HUES64 (cell line): ENCODE data around the gene TTI1.

Source experiments
- H3K27ac ChIP-seq: 2 replicates; pipeline ENCODE4 v1.7.0; 2013; ENCODE audit warnings: low read depth, low read length, inconsistent platforms
- H3K27me3 ChIP-seq: 2 replicates; pipeline ENCODE4 v1.6.1; 2013; ENCODE audit warnings: mild to moderate bottlenecking, low read length; ENCODE audit not compliant: insufficient read depth
- H3K36me3 ChIP-seq: 2 replicates; pipeline ENCODE4 v1.6.1; 2013; ENCODE audit warnings: mild to moderate bottlenecking, low read length; ENCODE audit not compliant: insufficient read depth
- H3K4me1 ChIP-seq: 2 replicates; pipeline ENCODE4 v1.6.1; 2013; ENCODE audit warnings: mild to moderate bottlenecking, low read length, moderate library complexity; ENCODE audit not compliant: insufficient read depth
- H3K4me3 ChIP-seq: 2 replicates; pipeline ENCODE4 v1.5.1; 2013; ENCODE audit warnings: mild to moderate bottlenecking, low read length, moderate library complexity
- H3K9ac ChIP-seq: 2 replicates; pipeline ENCODE4 v1.6.1; 2013; ENCODE audit warnings: mild to moderate bottlenecking, low read depth, low read length
- H3K9me3 ChIP-seq: 2 replicates; pipeline ENCODE4 v1.6.1; 2013; ENCODE audit warnings: low read depth, low read length; ENCODE audit not compliant: insufficient read depth
- WGBS: fragments of 150-250, 120-280 bp; methylation state at CpG from one replicate; pipeline ENCODE4 v1.1.7; 2013; ENCODE audit warnings: missing lambda C conversion rate; 5-methylcytosine and 5-hydroxymethylcytosine counted together

Gene TTI1

DNA sequence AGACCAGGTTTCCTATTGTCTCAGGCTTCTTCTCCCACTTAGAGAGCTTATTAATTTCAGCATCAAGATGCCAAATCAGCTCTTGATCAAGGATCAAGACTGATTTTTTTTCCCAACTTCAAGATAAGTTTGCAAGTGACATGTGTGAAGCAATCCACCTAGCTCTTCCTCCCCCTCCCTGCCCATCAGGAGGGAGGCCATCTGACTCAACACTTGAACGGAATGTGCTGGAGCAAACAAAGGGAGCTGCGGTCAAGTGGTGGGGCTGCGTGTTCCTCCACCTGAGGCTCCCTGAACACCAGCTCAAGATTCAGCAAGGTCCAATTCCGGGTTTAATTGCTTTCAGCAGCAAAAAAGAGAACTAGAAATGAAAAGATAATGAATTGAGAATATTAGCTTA lies 38.7 kb downstream of the TTI1 start:
- peaks cover 4% of the 10 kb centered on the region; the same call in 1 of the 2 replicates for H3K4me1 ChIP-seq
- peaks cover 84% of the 10 kb centered on the region for H3K36me3 ChIP-seq
- H3K4me3 ChIP-seq: no peak overlapping the region
- no peak overlapping the region for H3K27ac ChIP-seq
- no peaks in the 10 kb centered on the region for H3K9me3 ChIP-seq
- 79% methylated on average over 4 of the region's 4 CpGs for WGBS
- no peaks in the 10 kb centered on the region for H3K27me3 ChIP-seq
- H3K9ac ChIP-seq: no peak overlapping the region

DNA sequence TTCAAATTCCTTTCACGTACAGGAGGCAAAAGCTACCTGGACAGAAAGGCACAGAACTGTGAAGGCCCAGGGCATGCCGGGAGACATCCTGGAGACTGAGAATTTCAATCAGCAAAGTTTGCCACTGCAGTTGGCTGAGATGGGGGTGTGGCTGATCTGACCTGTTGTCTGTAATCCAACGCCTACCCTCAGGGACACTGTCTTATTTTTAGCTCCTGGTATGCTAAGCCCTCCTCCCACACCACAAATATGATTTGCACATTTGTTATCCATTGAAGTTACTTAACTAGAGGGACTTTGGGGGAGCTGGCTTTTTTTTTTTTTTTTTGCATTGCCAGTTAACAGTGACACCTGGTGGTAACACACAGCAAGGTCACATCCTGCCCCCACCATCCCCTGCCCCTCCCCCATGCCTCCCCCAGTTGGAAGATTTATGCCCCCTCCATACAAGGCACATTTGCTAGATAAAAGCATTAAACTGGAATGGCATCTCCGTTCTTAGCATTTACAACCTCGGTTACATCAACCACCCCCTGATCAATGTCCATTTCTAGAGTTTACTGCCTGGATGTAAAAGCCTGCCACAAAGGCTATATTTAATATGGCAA lies 40.4 kb downstream of the TTI1 start:
- H3K4me1 ChIP-seq: peaks cover 4% of the 10 kb centered on the region; the same call in 1 of the 2 replicates
- no peak overlapping the region for H3K4me3 ChIP-seq
- H3K36me3 ChIP-seq: peaks cover 83% of the 10 kb centered on the region
- H3K9me3 ChIP-seq: no peaks in the 10 kb centered on the region
- H3K27ac ChIP-seq: no peak overlapping the region
- no peaks in the 10 kb centered on the region for H3K27me3 ChIP-seq
- no peak overlapping the region for H3K9ac ChIP-seq
- 72% methylated on average over 5 of the region's 5 CpGs for WGBS

DNA sequence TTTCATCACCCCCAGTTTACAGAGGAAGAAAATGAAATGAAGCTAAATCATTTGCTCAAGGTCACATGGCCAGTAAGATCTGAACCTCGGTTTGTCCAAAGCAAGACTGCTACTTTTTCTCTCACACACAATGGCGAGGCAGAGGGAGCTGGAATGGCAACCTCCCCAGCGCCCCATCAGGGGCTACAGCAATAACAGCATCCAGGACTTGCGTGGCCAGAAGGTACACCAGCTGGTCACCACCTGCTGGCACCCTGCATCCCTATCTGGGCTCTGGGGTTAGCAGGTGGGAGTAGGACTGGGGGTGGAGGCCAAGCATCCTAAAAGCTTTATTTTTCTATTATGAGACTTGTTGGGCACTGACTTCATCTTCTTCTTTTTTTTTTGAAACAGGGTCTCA lies 41.3 kb downstream of the TTI1 start:
- Histone ChIP-seq H3K27ac (no peak overlapping the region), H3K9me3 (no peaks in the 10 kb centered on the region), H3K27me3 (no peaks in the 10 kb centered on the region), H3K4me3 (no peak overlapping the region), H3K36me3 (peaks cover 81% of the 10 kb centered on the region), H3K9ac (no peak overlapping the region), H3K4me1 (peaks cover 9% of the 10 kb centered on the region)
- WGBS: 96% methylated on average over 4 of the region's 4 CpGs

DNA sequence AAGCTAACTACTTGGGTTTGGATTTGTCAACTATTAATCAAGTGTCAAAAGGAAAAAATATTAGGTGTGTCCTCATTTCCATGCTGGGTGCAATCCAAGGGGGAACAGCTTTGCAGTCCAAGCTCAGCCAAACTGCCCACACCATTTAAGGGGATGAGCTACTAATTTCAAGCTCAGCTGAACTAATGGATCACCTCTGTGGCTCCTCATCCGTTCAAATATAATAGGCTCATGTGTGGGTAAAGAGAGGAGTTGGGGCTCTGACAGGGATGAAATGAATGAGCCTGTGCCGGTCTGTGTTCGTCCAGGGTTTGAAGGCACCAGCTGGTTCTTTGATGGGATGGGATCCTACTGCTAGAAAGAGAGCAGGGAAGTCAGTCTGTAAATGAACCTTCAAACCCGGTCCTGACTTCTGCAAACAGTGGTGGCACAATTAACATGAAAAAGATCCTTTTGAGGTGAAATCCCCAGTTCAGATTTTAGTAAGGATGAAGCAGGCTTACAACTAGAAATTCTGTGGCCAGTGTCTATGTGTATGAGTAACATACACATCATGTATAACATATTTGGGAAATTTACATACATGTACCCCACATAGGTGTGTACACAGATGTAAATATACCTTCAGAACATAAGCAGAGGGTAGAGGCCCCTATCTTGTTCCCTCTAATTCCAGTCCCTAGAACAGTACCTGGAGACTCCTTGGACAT lies 41.9 kb downstream of the TTI1 start:
- no peaks in the 10 kb centered on the region for H3K9me3 ChIP-seq
- no peak overlapping the region for H3K9ac ChIP-seq
- WGBS: 89% methylated on average over 4 of the region's 4 CpGs
- H3K27me3 ChIP-seq: no peaks in the 10 kb centered on the region
- peaks cover 81% of the 10 kb centered on the region for H3K36me3 ChIP-seq
- H3K27ac ChIP-seq: no peak overlapping the region
- peaks cover 9% of the 10 kb centered on the region for H3K4me1 ChIP-seq
- no peak overlapping the region for H3K4me3 ChIP-seq

- Histone ChIP-seq H3K9me3 (no peaks in the 10 kb centered on the region), H3K27ac (no peak overlapping the region), H3K4me1 (peaks cover 9% of the 10 kb centered on the region), H3K27me3 (no peaks in the 10 kb centered on the region), H3K4me3 (no peak overlapping the region), H3K36me3 (peaks cover 81% of the 10 kb centered on the region), H3K9ac (no peak overlapping the region)
- 93% methylated on average over 10 of the region's 10 CpGs for WGBS
Measured at GRCh38 chr20:37990571-37991151, 42.6 kb downstream of the TTI1 start.

- 91% methylated on average over 6 of the region's 7 CpGs for WGBS
- Histone ChIP-seq H3K36me3 (peaks cover 78% of the 10 kb centered on the region), H3K9ac (no peak overlapping the region), H3K4me1 (peaks cover 9% of the 10 kb centered on the region), H3K27me3 (no peaks in the 10 kb centered on the region), H3K4me3 (no peak overlapping the region), H3K9me3 (no peaks in the 10 kb centered on the region), H3K27ac (no peak overlapping the region)
Measured at GRCh38 chr20:37989601-37990295, 43.5 kb downstream of the TTI1 start.

- no peak overlapping the region for H3K27ac ChIP-seq
- no peaks in the 10 kb centered on the region for H3K27me3 ChIP-seq
- H3K4me3 ChIP-seq: no peak overlapping the region
- WGBS: 91% methylated on average over 5 of the region's 5 CpGs
- H3K9me3 ChIP-seq: no peaks in the 10 kb centered on the region
- H3K9ac ChIP-seq: no peak overlapping the region
- peaks cover 9% of the 10 kb centered on the region for H3K4me1 ChIP-seq
- H3K36me3 ChIP-seq: peaks cover 69% of the 10 kb centered on the region
Measured at GRCh38 chr20:37988306-37988954, 44.8 kb downstream of the TTI1 start.

- Histone ChIP-seq H3K36me3 (peaks cover 73% of the 10 kb centered on the region), H3K27ac (no peak overlapping the region)
Measured at GRCh38 chr20:37987602-37988290, 45.5 kb downstream of the TTI1 start.

DNA sequence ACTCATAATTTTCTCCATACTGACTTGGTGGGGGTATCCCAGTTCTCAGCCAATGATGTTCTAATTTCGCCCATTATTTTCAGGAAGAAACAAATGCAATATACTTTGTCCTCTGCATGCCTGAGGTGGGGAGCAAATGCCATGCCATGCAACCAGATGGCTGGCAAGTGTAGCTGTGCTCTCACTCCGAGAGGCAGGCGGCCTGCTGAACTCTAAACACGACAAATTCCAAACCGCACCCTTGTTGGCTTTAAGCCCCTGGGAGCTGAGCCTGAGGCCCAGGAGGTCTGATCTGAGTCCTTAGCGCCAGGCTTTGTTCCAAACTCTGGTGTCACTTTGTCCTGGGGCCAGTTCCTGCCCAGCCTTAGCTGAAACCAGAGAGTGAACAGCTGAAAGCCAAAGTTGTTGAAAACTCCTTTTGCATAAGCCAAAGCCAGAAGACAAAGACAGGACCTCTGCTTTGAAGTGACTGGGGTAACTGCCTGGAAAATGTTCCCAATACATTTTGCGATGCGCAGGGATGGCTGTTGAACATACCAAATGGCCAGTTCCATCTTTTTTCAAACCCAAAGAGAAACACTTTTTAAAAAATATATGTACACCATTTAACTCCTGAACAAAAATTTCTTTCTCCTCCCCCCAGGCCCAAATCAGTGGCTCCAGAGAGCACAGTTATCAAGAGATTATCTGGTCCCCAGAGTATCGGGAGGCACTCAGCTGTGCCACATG lies 46.2 kb downstream of the TTI1 start:
- peaks cover 71% of the 10 kb centered on the region for H3K36me3 ChIP-seq
- no peaks in the 10 kb centered on the region for H3K9me3 ChIP-seq
- H3K4me1 ChIP-seq: peaks cover 5% of the 10 kb centered on the region; the same call in 1 of the 2 replicates
- 91% methylated on average over 9 of the region's 9 CpGs for WGBS
- H3K27ac ChIP-seq: no peak overlapping the region
- H3K4me3 ChIP-seq: no peak overlapping the region
- no peaks in the 10 kb centered on the region for H3K27me3 ChIP-seq
- H3K9ac ChIP-seq: no peak overlapping the region; the same call in 1 of the 2 replicates

More at GRCh38 chr20:37987602-37988290, 45.5 kb downstream of the TTI1 start:
- no peaks in the 10 kb centered on the region for H3K9me3 ChIP-seq
- H3K4me1 ChIP-seq: peaks cover 7% of the 10 kb centered on the region
- H3K9ac ChIP-seq: no peak overlapping the region; the same call in 1 of the 2 replicates
- no peaks in the 10 kb centered on the region for H3K27me3 ChIP-seq
- no peak overlapping the region for H3K4me3 ChIP-seq
- 93% methylated on average over 12 of the region's 12 CpGs for WGBS
